Medulla oblongata (tissue), 1 donor: Measurements from ENCODE around the gene PAXX.
"Not testable (repeated sequence)": the region's sequence is repeated elsewhere in the genome, so short reads cannot be mapped to it uniquely, and the experiment has no call there.

Experiments used
- DNase-seq: peaks from one replicate; pipeline ENCODE4 v3.0.0-alpha.2; 2015; ENCODE audit errors: extremely low spot score

PAXX gene

GRCh38 chr9:137031904-137032640 lies 39.9 kb downstream of the PAXX start, which contains the start of gene FUT7:
Gene FUT7 (minus strand): TSS chr9:137032088. CDS start chr9:137031991, 97 bp downstream.
- DNase-seq: no peak

- DNase-seq: no peak
Measured at GRCh38 chr9:137032858-137033257, 40.6 kb downstream of the PAXX start.

GRCh38 chr9:137033481-137033880 lies 41.3 kb downstream of the PAXX start:
- not testable (repeated sequence) for DNase-seq

GRCh38 chr9:137034039-137034708 lies 42.0 kb downstream of the PAXX start:
- DNase-seq: no peak

- DNase-seq: peak; percentile 89
Measured at GRCh38 chr9:137034709-137035506, 42.7 kb downstream of the PAXX start.

GRCh38 chr9:137035507-137035834 lies 43.2 kb downstream of the PAXX start:
- DNase-seq: no peak

- no peak for DNase-seq
Measured at GRCh38 chr9:137035937-137036336, 43.7 kb downstream of the PAXX start.

GRCh38 chr9:137037035-137037434 lies 44.8 kb downstream of the PAXX start:
- DNase-seq: no peak

- DNase-seq: no peak
Measured at GRCh38 chr9:137037483-137037882, 45.3 kb downstream of the PAXX start.

GRCh38 chr9:137038916-137039315 lies 46.7 kb downstream of the PAXX start:
- no peak for DNase-seq

GRCh38 chr9:137039611-137040366 lies 47.6 kb downstream of the PAXX start:
- DNase-seq: no peak

GRCh38 chr9:137040568-137040967 lies 48.3 kb downstream of the PAXX start:
- DNase-seq: no peak

- DNase-seq: no peak
Measured at GRCh38 chr9:137041124-137041523, 48.9 kb downstream of the PAXX start.

- no peak for DNase-seq
Measured at GRCh38 chr9:137042751-137043727, 50.8 kb downstream of the PAXX start.
